HCT116 (cell line): Measurements from ENCODE around the gene ROBO1. TPM values are rescaled to one million over a fixed set of nuclear protein-coding genes. Genes with fewer than 3 reads are reported as not detected.

Experiments
- ATAC-seq: fragments of 200-7000 bp; cut with Tn5 transposase; 2 replicates; pipeline ENCODE4 v1.9.1; 2020; ENCODE audit warnings: mild to moderate bottlenecking, moderate library complexity
- BruUV-seq: library from RNA; stranded (reverse); fragments of 400-500 nt; replicated peaks from 2 replicates; lab custom pipeline; 2021; lab: Mats Ljungman, UMichigan
- CTCF ChIA-PET: fragments of 300-600 bp; sonication (Branson Sonifier 250); formaldehyde crosslinking; loops from one replicate; lab custom pipeline; 2021; ENCODE audit warnings: antibody characterized with exemption; lab: Charles Lee
- POLR2A ChIA-PET: fragments of 300-600, 350-600 bp; sonication (Branson Sonifier 250); formaldehyde crosslinking; loops from one replicate; lab custom pipeline; 2021; ENCODE audit warnings: antibody characterized with exemption; lab: Charles Lee
- RAD21 ChIA-PET, 2 experiments: fragments of 300-600 bp; sonication (Branson Sonifier 250); formaldehyde crosslinking; loops; one replicate each; lab custom pipeline; 2023; ENCODE audit warnings: low total read pairs in 2 of 2; ENCODE audit not compliant: uncharacterized antibody in 2 of 2, unreplicated experiment in 2 of 2, low non-redundant PET in 1 of 2; lab: Charles Lee
- DNase-seq: peaks from one replicate; pipeline ENCODE4 v3.0.0-alpha.2; 2010; ENCODE audit warnings: low read depth, low spot score
- H2AFZ ChIP-seq: fragments of 200-600 bp; shearing (Covaris generic), sonication (generic); 2 replicates; pipeline ENCODE4 v1.6.1; 2017; ENCODE audit warnings: low read depth, mixed run types, mixed read lengths, antibody characterized with exemption, low read length; ENCODE audit not compliant: poor library complexity, severe bottlenecking
- H3K27ac ChIP-seq: 2 replicates; pipeline ENCODE4 v1.5.1; 2012; ENCODE audit warnings: low read depth, low read length
- H3K27me3 ChIP-seq: fragments of 200-600 bp; sonication (generic); 2 replicates; pipeline ENCODE4 v1.6.1; 2016; ENCODE audit warnings: mixed run types, low read length, mixed read lengths; ENCODE audit not compliant: insufficient read depth
- H3K36me3 ChIP-seq, 2 experiments: fragments of 200-500 bp in 1 of 2; fragments of 200-600 bp in 1 of 2; sonication (Bioruptor generic) in 1 of 2; sonication (generic) in 1 of 2; 2 replicates each; pipeline versions ENCODE4 v1.5.1 to v1.6.1; 2014 to 2016; ENCODE audit warnings: low read length in 2 of 2, inconsistent platforms in 1 of 2, mixed read lengths in 1 of 2, mixed run types in 1 of 2; ENCODE audit not compliant: insufficient read depth in 2 of 2, control insufficient read depth in 1 of 2
- H3K4me1 ChIP-seq, 2 experiments: fragments of 200-600 bp in 1 of 2; sonication (generic) in 1 of 2; 2 replicates each; pipeline versions ENCODE4 v1.5.1 to v1.6.1; 2012 to 2017; ENCODE audit warnings: low read length in 2 of 2, inconsistent platforms in 1 of 2, mild to moderate bottlenecking in 1 of 2, mixed read lengths in 1 of 2, mixed run types in 1 of 2, moderate library complexity in 1 of 2; ENCODE audit not compliant: insufficient read depth in 2 of 2, control insufficient read depth in 1 of 2
- H3K4me2 ChIP-seq: fragments of 200-600 bp; sonication (generic); 2 replicates; pipeline ENCODE4 v1.6.1; 2017; ENCODE audit warnings: mixed run types, low read length, mixed read lengths
- H3K4me3 ChIP-seq, 2 experiments: fragments of 200-600 bp in 1 of 2; sonication (generic) in 1 of 2; replicated peaks in 1 of 2; 2 replicates each; pipeline ENCODE4 v1.5.1; 2011 to 2016; ENCODE audit warnings: low read length in 2 of 2, control low read depth in 1 of 2, low read depth in 1 of 2, mild to moderate bottlenecking in 1 of 2, mixed read lengths in 1 of 2, mixed run types in 1 of 2
- H3K79me2 ChIP-seq: fragments of 200-600 bp; sonication (generic); 2 replicates; pipeline ENCODE4 v1.6.1; 2017; ENCODE audit warnings: mild to moderate bottlenecking, mixed run types, low read length, moderate library complexity, mixed read lengths; ENCODE audit not compliant: insufficient read depth
- H3K9ac ChIP-seq: fragments of 200-600 bp; sonication (generic); 2 replicates; pipeline ENCODE4 v1.6.1; 2016; ENCODE audit warnings: low read length, mixed read lengths
- H3K9me2 ChIP-seq: fragments of 200-600 bp; sonication (generic), shearing (Covaris generic); 2 replicates; pipeline ENCODE4 v1.6.1; 2017; ENCODE audit warnings: mixed run types, mild to moderate bottlenecking, moderate library complexity; ENCODE audit not compliant: insufficient read depth
- H3K9me3 ChIP-seq, 2 experiments: fragments of 200-500 bp in 1 of 2; fragments of 200-600 bp in 1 of 2; sonication (Bioruptor generic) in 1 of 2; sonication (generic) in 1 of 2; 2 replicates each; pipeline ENCODE4 v1.6.1; 2014 to 2017; ENCODE audit warnings: low read length in 2 of 2, mixed read lengths in 2 of 2, inconsistent platforms in 1 of 2, low read depth in 1 of 2, mild to moderate bottlenecking in 1 of 2, mixed run types in 1 of 2, moderate library complexity in 1 of 2; ENCODE audit not compliant: control insufficient read depth in 1 of 2, insufficient read depth in 1 of 2
- H4K20me1 ChIP-seq: fragments of 200-600 bp; sonication (generic), shearing (Covaris generic); 2 replicates; pipeline ENCODE4 v1.6.1; 2017; ENCODE audit warnings: mixed run types, mild to moderate bottlenecking, moderate library complexity; ENCODE audit not compliant: insufficient read depth
- CEBPB ChIP-seq: IDR thresholded peaks from 2 replicates; pipeline ENCODE4 v1.6.1; 2012; ENCODE audit warnings: low read depth
- EZH2 ChIP-seq: fragments of 200-600 bp; sonication (generic); IDR thresholded peaks from 2 replicates; pipeline ENCODE4 v1.6.1; 2017; ENCODE audit warnings: antibody characterized with exemption, mixed run types
- EZH2phosphoT487 ChIP-seq: fragments of 200-600 bp; IDR thresholded peaks from 2 replicates; pipeline ENCODE4 v1.6.1; 2018; ENCODE audit warnings: antibody characterized with exemption, borderline replicate concordance
- MAX ChIP-seq: IDR thresholded peaks from 2 replicates; pipeline ENCODE4 v1.6.1; 2012
- TCF7L2 ChIP-seq: IDR thresholded peaks from 2 replicates; pipeline ENCODE4 v1.7.0; 2011; ENCODE audit warnings: borderline replicate concordance, inconsistent platforms; ENCODE audit not compliant: insufficient read depth, insufficient read length; ENCODE audit errors: extremely low read depth
- intact Hi-C: fragments of 100-400 bp; cut with micrococcal nuclease; formaldehyde crosslinking; loops from 2 replicates; pipeline ENCODE4 v1.10.0; 2022
- total RNA-seq: library from RNA; stranded (reverse); gene quantifications from one replicate; pipeline ENCODE4 v1.2.1, GENCODE V29; 2021; ENCODE audit not compliant: unreplicated experiment

Gene ROBO1
- total RNA-seq, 1 experiment from 2014 or later = 0.27 TPM

GRCh38 chr3:78742491-78742890, 1025.3 kb downstream of the ROBO1 start:
- Histone ChIP-seq H3K9me3 (peaks cover 14 to 15% of the 10 kb centered on the region in 2 experiments; a peak in 1 of 4 replicates), H3K4me1 (no peaks in the 10 kb centered on the region), H3K27ac (no peak overlapping the region), H3K4me3 (no peak overlapping the region), H3K36me3 (no peaks in the 10 kb centered on the region), H3K9ac (no peak overlapping the region), H3K27me3 (no peaks in the 10 kb centered on the region), H3K79me2 (no peaks in the 10 kb centered on the region), H3K9me2 (no peaks in the 10 kb centered on the region), H2AFZ (no peak overlapping the region), H4K20me1 (no peaks in the 10 kb centered on the region), H3K4me2 (no peak overlapping the region)
- ChIA-PET RAD21 (no interaction called here), CTCF (no interaction called here), POLR2A (no interaction called here)
- intact Hi-C loops = no loop called here
- ATAC-seq = no peak
- DNase-seq = no peak
- BruUV-seq = no TSS peak
- TF ChIP-seq EZH2 = no peak
- TF ChIP-seq EZH2phosphoT487 = no peak
- TF ChIP-seq TCF7L2 = no peak
- no peak for TF ChIP-seq CEBPB

- Histone ChIP-seq H3K36me3 (no peaks in the 10 kb centered on the region), H3K79me2 (no peaks in the 10 kb centered on the region), H3K4me2 (no peak overlapping the region), H3K27ac (no peak overlapping the region), H4K20me1 (no peaks in the 10 kb centered on the region), H3K27me3 (no peaks in the 10 kb centered on the region), H3K9ac (no peak overlapping the region), H3K4me3 (no peak overlapping the region), H3K4me1 (no peaks in the 10 kb centered on the region), H2AFZ (no peak overlapping the region), H3K9me3 (peaks cover 14 to 15% of the 10 kb centered on the region in 2 experiments; a peak in 1 of 4 replicates), H3K9me2 (no peaks in the 10 kb centered on the region)
- ATAC-seq (no peak), DNase-seq (no peak)
- POLR2A ChIA-PET = no interaction called here
- RAD21 ChIA-PET = no interaction called here
- CTCF ChIA-PET = no interaction called here
- TF ChIP-seq MAX (no peak), TCF7L2 (no peak)
- BruUV-seq = no TSS peak
- intact Hi-C loops = no loop called here
Measured at GRCh38 chr3:78742041-78742440, 1025.8 kb downstream of the ROBO1 start.
